GM19395 (cell line): ENCODE data around the gene FMN1.

Experiments used
- ATAC-seq: cut with Tn5 transposase; IDR thresholded peaks from one replicate; pipeline ENCODE4 v1.9.1; 2021; ENCODE audit warnings: mild to moderate bottlenecking, moderate library complexity; ENCODE audit not compliant: unreplicated experiment

The FMN1 gene

DNA sequence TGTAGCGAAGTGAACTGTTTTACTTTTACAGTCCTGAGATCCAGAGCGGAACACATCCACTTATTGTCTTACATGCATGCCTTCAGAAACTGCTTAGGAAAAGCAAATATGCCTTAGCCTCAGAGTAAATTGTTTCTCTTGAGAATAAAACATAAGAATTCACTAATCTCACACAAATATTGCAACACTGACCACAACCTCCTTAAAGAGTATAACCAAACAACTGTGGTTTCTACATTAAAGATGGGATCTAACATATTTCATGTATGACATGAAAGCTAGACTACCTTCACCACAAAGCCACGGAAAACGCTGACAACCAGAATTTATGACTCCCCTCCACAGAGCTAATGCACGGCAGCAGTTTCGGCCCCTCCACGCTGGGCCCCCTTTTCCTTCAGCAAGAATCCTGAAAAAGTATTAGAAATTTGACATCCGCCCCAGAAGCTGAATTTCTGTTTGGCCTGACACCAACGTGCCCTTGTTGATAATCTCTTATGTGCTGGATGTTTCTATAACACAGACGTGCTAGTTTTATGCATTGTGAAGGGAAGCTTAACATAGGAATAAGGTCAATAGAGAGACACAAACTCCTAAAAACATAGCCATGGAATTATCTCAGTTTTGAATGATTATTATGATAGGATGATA lies 392.1 kb downstream of the FMN1 start:
- no peak for ATAC-seq

DNA sequence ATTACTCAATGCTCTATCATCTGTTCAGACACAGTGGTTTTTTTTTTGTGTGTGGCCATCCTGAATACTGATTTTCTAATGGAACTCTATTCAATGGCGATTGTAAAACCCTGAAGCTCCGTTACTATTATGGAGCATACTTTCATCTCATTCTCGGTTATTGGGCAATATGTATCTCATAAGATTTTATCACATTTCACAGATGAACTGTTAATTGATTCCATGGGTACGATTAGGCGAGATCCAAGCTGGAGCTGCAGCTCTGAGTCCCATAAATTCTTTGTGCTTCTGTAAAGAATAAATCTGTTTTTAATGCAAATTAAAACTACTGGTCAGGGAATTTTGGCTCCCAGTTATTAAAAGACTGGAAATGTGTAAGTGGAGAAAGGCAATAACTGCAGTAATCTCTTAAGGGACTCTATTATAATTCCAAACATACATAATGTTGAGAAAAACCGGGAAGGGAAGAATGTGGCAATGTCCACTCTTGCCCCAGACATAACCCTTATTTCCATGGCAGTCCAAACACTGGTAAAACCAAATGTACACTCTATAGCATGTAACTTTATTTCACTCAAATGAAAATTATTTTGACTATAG lies 394.5 kb downstream of the FMN1 start:
- ATAC-seq = no peak

DNA sequence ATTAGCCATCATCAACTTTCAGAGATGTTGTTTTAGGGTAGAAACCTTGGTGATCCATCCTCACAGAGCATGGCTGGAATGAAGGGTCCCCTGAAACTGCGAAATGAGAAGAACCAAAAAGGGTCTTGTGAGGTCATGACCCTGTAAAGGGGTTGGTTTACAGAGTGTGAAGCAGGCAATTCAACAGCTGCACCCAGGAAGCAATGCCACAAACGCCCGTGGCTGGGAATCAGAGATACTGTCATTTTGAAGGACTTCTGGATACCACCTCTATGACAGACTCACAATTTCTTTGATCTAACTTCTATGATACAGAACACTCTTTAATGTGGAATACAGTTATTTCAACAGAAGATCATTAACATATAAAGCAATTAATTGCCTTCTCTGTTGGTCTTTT lies 397.7 kb downstream of the FMN1 start:
- no peak for ATAC-seq

DNA sequence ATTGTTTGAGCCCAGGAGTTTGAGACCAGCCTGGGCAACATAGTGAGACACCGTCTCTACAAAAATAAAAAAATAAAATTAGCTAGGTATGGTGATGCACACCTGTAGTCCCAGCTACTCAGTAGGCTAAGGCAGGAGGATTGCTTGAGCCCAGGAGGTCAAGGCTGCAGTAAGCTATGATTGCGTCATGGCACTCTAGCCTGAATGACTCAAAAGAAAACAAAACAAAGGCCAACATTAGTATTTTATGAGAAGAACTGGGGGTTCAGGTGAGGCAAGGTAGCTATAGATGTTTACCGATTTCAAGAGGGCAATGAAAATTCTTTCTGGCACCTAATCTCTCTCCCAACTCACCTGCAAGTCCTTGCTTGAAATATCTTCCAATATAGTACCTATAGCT lies 399.5 kb downstream of the FMN1 start:
- no peak for ATAC-seq

DNA sequence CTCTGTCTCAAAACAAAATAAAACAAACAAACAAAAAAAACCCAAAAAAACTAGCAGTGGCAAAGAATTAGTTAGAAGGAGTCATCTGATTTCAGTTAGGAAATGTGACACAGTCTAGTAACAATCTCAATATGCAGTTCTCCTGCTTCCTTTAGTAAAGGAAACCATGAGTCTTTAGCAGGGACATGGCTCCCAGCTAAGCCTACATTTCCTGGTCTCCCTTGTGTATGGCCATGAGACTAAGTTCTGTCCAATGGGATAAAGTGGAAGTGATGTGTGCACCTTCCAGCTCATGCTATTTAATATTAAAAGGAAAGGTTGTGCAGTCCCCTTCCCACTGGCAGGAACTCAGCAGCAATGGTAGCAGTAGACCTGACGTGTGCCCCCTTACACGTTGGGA lies 402.1 kb downstream of the FMN1 start:
- no peak for ATAC-seq

DNA sequence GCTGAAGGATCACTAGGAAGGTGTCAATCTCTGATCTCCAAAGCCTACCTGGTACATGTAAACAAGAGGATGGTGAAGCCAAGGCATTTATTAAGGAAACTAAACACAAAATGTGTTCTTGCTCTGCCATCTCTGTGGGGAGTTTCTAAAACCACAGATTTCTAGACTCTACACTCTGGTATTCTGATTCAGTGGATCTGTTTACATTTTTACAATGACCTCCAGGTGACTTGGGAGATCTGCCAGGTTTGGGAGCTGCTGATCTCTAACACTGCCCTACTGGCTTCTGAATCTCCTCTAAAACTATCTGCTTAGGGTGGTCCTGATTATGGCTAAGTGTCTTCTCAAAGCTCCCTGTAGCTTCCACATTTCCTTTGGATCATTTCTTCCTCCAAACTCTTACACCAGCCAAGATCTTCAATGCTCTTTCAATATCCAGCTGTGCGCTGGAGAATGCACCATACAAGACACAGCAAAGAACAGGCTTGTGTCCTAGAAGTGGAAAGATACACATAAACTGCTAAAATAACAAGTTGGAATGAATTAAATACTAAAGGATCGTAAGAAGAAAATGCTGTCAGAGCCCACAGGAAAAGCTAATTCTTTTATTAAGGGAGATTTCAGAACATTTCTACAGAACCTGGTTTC lies 404.0 kb downstream of the FMN1 start:
- ATAC-seq = no peak

DNA sequence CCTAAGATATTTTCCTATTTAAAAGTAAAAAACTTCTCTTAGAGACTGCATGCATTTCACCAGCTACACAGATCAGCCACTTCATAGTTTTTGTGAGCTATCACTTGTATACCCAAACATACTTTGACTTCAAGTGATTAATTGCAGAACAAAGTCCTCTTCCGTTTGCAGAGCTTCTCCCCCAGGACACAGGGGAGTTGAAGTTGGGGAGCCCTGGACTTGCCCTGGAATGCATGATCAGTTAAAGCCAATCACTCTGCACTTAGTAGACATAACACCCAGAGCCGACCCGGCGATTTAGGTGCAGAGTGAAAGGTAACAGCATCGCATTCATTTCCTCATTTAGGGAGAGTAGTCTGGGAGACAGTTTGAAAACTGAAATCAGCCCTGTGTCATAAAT lies 406.6 kb downstream of the FMN1 start:
- no peak for ATAC-seq

DNA sequence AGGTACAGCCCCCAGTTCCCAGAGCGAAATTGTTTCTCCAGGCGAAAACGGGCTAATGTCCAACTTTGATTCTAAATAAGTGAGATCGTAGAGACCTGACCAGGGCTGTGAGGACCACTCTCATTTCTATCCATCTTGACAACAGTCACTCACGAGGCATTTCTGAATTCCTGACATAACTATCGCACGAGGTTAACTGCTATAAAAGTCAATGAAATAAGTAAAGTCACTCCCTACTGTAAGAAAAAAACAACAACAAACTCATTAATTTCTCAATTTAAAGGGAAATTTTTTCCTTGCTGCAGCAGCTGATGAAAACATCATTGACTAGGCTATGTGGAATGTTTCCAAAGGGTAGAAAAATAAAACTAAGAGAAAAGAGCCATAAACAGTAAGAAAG lies 407.6 kb downstream of the FMN1 start:
- ATAC-seq = no peak

DNA sequence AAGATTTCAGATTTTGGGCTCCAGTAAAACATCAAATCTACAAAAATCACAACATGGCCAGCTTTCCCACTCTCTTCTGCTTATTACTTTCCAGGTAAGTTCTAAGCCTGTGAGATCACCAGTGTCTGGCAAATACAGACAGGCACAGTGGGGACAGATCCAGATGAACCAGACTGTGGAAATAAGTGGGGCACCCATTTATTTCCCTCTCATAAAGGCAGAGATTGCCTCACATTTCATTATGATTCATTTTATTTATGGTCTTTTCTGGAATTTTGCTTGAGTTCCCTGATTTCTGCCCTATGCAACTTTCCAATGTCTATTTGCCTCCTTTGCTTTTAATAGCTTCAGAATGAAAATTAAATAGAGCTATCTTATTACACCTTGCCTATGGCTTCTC lies 409.9 kb downstream of the FMN1 start:
- no peak for ATAC-seq

DNA sequence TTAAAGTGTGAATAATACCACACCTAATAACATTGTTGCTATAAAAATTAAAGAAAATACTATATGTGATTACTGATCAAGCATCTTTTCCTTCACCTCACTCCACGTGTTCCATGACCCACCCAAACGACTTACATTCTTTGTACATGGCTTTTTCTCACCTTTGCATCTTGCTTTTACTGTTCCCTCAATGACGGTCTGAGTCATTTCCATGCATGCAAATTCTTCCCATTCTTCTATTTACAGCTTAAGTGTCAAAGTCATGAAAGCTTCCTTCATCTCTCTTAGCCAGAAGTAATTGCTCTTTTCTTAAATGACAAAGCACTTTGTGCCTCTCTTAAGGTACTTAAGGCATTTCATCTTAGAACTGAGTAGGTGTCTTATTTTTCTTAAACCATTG lies 412.7 kb downstream of the FMN1 start:
- no peak for ATAC-seq

DNA sequence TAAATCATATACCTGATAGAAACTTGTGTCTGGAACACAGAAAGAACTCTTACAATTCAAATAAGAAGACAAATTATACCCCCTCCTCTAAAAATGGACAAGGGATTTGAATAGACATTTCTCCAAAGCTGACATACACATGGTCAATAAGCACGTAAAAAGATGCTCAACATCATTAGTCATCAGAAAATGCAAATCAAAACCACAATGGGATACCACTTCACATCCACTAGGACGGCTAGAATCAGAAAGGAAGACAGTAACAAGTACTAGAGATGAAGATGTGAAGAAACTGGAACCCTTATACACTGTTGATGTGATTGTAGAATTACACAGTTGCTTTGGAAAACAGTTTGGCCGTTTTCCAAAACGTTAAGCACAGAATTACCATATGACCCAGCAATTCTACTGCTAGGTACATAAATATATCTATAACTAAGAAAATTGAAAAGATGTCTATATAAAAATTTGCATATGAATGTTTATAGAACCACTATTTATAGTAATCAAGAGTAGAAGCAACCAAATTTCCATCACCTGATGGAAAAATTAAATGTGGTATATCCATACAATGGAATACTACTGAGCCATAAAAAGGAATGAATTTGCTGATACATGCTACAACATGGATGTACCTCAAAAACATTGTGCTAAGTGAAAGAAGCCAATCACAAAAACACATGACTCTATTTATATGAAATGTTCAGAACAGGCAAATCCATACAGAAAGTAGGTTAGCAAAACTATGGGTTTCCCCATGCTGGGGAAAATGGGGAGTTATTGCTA lies 415.9 kb downstream of the FMN1 start:
- ATAC-seq = no peak

DNA sequence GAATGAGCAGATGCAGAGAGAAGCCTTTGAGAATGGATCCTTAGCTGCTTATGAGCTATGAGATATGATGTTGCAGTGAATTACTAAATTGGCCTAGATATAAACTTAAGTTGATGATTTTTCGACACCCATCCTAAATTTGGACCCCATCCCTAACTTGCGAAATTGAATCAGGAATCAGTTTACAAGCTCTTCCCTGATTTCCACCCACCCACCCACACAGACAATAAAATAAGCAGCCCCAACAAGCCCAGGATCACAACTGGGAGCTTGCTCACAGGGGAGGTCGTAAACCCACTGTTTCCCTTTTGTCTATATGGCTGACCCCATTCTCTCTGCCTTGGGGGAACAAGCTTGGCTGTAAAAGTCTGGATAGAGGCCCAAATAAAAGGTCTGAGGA lies 419.4 kb downstream of the FMN1 start:
- no peak for ATAC-seq

DNA sequence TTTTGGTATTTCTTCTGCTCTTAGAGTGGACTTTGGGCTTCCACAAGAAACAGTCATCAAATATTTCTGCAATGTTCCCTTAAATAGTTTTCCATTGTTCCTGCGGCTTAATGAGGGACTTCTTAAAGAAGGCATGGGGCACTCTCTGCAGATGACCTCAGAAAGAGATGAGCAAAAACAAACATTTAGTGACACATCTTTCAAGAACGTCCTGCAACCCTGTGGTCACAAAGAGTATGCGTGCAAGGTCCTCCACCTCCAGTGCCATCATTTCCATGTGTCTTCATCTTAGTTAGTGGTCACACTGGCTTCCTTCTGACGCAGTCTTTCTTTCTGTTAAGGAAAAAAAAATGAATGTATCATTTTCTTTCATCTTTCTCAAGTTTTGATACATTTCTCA lies 420.5 kb downstream of the FMN1 start:
- ATAC-seq = no peak

DNA sequence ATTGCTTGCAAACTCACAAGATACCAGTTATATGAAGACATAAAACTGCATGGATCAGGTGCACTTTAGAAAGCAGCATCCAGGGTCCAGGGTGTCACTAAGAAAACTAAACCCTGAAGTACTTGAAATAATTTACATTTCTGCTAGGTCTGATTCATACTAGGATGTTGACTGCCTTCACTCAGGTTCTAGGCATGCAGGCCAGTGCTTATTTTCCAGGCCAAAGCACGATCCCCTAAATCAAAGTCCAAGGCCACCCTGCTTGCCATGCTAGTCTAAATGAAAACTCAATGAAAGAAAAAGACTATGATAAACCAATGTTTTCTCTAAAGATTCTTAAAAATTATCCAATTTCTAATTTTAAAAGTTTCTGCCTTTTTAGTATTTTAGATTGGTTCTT lies 427.3 kb downstream of the FMN1 start:
- ATAC-seq = no peak

DNA sequence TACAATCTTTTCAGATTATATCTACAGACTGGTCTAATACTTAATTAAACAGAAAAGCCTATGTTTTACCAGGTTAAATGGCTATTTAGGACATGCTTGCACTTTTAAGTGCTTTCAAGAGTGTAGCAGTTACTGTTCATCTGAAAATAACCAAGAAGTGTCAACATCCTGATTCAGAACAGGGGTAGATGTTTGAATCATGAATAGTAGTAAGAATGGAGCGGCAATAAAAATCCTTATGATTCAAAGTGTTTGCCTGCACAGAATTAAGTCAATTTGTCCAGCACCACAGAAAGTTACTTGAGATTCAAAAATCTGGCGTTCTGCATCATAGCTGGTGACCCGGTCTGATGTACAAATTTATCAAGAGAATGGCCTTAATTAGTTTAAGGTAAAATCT lies 428.4 kb downstream of the FMN1 start:
- ATAC-seq = no peak

DNA sequence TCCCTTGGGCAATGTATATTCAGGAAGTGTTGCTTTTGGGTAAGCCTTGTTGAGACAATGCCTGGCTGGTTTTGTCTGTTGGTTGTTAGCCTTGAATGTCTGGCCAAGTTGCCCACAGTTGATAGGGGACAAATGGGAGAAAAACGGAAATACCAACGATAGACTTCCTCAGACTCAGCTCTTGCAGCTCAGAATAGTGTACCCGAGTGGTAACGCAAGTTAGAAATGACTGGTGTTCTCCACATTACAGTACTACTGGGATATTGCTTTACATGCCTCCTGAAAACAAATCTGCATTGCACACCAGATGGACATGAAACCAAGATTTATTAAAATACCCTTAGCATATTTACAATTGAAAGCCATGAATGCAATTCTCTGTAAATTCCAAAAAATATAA lies 429.3 kb downstream of the FMN1 start:
- ATAC-seq = no peak

DNA sequence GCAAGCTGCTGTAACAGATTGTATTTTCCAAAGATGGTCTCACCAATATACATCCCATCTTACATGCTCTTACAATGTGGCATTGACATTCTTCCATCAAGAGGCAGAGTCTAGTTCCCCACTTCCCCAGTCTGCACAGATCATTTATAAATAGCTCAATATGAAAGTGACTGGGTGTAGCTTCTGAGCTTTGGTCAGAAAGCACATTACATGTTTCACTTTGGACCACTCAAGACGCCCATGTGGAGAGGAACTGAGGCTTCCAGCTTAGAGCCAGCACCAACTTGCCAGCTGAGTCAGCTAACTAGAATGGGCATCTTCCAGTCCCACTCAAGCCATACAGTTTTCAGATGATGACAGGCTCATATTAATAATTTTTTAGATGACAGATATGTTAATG lies 431.2 kb downstream of the FMN1 start:
- ATAC-seq = no peak

DNA sequence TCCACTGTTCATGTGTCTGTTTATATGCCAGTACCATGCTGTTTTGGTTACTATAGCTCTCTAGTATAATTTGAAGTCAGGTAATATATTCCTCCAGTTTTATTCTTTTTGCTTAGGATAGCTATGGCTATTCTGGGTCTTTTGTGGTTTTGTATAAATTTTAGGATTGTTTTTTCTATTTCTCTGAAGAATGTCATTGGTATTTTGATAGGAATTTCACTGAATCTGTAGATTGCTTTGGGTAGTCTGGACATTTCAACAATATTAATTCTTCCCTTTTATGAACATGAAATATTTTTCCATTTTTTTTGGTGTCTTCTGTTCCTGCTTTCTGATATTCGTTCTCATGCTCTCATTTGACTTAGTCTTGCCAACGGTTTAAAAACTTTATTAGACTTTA lies 437.1 kb downstream of the FMN1 start:
- ATAC-seq = no peak

DNA sequence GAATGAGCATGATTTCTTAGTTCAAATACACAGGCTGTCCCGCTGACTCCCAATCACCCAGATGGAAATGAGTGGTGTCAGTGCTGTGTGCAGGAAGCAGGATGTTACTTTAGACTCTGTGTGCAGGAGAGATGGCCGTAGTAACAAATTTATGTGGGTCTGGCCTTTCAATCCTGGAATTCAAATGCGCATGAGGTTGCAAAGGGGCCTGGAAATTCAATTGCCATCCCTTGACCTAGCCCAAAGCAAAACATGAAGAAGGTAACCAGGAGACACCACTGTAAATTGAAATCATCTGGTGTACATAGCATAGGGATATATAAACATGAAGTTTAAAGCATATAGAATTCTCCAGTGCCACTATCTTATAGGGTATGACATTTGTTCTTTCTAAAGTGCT lies 443.5 kb downstream of the FMN1 start:
- ATAC-seq = no peak

DNA sequence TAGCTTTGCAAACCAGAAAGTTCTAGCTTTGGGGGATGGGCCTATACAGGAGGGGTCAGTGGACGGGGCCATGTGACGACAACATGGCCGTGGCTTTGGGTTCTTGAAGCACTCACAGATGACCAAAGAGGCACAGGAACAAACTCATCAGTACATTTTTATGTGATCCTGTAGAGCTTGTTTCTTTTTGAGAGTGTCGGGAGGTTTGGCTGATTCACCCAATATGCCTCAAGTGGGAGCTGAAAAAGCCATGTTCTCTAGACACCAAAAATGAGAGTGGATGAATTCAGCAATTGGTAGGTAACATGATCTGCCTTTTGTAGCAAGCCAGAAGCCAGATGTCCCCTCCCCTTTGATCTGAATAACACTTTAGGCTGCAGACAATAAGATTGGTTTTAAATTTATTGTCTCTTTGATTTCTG lies 446.6 kb downstream of the FMN1 start:
- ATAC-seq = no peak

DNA sequence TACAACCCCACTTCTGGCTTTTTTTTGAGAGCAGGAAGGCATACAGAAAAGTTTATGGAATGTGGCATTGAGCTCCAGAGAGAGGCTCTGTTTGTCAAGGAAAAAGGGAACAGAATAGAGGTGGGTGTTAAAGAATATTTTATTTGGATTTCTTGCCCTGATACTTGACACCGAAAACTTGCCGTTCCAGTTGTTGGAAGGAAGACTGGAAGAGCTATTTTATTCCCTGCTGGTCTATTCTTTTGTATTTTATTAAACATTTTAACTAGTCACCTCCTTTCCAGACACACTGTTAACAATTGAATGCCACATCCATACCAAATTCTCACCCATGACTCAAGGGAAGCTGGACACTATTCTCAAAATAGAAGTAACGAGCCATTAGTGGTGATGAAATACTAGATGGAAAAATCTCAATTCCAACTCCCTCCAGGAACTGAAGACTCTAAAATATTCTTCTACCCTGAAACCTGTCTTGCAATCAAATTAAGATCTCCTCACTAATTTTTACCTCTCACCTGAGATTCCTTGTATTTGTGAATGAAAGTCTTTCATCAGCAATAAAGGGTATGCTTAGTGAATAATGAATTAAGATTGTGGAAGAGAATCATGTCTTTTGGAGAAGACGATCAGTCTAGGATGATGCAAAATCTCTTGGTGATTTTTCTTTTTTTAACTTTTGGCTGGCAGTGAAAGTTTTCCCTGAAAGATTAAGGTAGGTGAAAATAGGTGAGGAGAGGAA lies 448.2 kb downstream of the FMN1 start:
- no peak for ATAC-seq
